K562 (cell line): ENCODE data around the gene ACTR1B. TPM values are rescaled to one million over a fixed set of nuclear protein-coding genes. Genes with fewer than 3 reads are reported as not detected.

ENCODE experiments used
- ARID2 ChIP-seq: fragments of 450-650 bp; IDR thresholded peaks from 2 replicates; pipeline ENCODE4 v1.6.1; 2017; ENCODE audit warnings: antibody characterized with exemption, mild to moderate bottlenecking
- BHLHE40 ChIP-seq: IDR thresholded peaks from 2 replicates; pipeline ENCODE4 v1.6.1; 2011; ENCODE audit warnings: low read length, improper control_type of control experiment
- EP300 ChIP-seq: IDR thresholded peaks from 2 replicates; pipeline ENCODE4 v1.6.1; 2012; ENCODE audit warnings: low read length, improper control_type of control experiment
- FOXJ3 ChIP-seq: sonication (generic); formaldehyde crosslinking; IDR thresholded peaks from 2 replicates; pipeline ENCODE4 v1.4.0; 2020; ENCODE audit warnings: mild to moderate bottlenecking, missing genetic modification reagents
- HNRNPLL ChIP-seq: fragments of 200-400 bp; formaldehyde crosslinking; IDR thresholded peaks from 2 replicates; pipeline ENCODE4 v1.6.1; 2017; ENCODE audit warnings: low read length, low read depth, mild to moderate bottlenecking; ENCODE audit not compliant: poor library complexity, severe bottlenecking
- RBFOX2 ChIP-seq: fragments of 200-400 bp; formaldehyde crosslinking; IDR thresholded peaks from 2 replicates; pipeline ENCODE4 v1.6.1; 2017; ENCODE audit warnings: low read depth, mild to moderate bottlenecking, low read length, moderate library complexity
- RFX1 ChIP-seq: fragments of 450-650 bp; IDR thresholded peaks from 2 replicates; pipeline ENCODE4 v1.6.1; 2016; ENCODE audit warnings: mild to moderate bottlenecking, moderate library complexity
- SMARCA4 ChIP-seq: fragments of 450-650 bp; IDR thresholded peaks from 2 replicates; pipeline ENCODE4 v1.6.1; 2016
- TBP ChIP-seq: optimal IDR thresholded peaks from 2 replicates; pipeline ENCODE3; 2011; ENCODE audit warnings: low read depth, low read length, improper control_type of control experiment
- TCF15 ChIP-seq: fragments of 250-450 bp; sonication (Bioruptor Pico); IDR thresholded peaks from 2 replicates; pipeline ENCODE4 v1.8.0; 2022; ENCODE audit warnings: moderate library complexity, mild to moderate bottlenecking, inconsistent platforms
- THAP7 ChIP-seq: fragments of 250-450 bp; sonication (Bioruptor Pico); IDR thresholded peaks from 2 replicates; pipeline ENCODE4 v1.5.0; 2021
- USF2 ChIP-seq: sonication (generic); formaldehyde crosslinking; IDR thresholded peaks from 2 replicates; pipeline ENCODE4 v1.5.0; 2020; ENCODE audit warnings: missing genetic modification reagents
- ZBTB40 ChIP-seq, 2 experiments: fragments of 450-650 bp in 1 of 2; sonication (generic) in 1 of 2; formaldehyde crosslinking in 1 of 2; IDR thresholded peaks; 2 replicates each; pipeline versions ENCODE4 v1.7.1 to v1.9.0; 2016 to 2022; ENCODE audit warnings: inconsistent platforms in 1 of 2, mild to moderate bottlenecking in 1 of 2, missing genetic modification reagents in 1 of 2
- ZBTB9 ChIP-seq: fragments of 450-650 bp; formaldehyde crosslinking; IDR thresholded peaks from 2 replicates; pipeline ENCODE4 v1.4.0; 2020; ENCODE audit warnings: mild to moderate bottlenecking, moderate library complexity
- ZNF212 ChIP-seq: fragments of 450-650 bp; formaldehyde crosslinking; IDR thresholded peaks from 2 replicates; pipeline ENCODE4 v1.4.0; 2020; ENCODE audit warnings: mild to moderate bottlenecking
- polyA plus RNA-seq, 8 experiments: library from polyadenylated mRNA; depleted of rRNA in 4 of 8; stranded (reverse) in 5 of 8; unstranded in 3 of 8; fragments of >200 nt; fragmentation: Nextera tagmentation in 2 of 8; fragmentation: Illumina TruSeq in 1 of 8; extraction: Ambion mirVana in 2 of 8; extraction: Trizol in 1 of 8; gene quantifications; 2 replicates each; pipeline versions ENCODE4 v1.2.1 to v1.2.3, GENCODE V29; 2011 to 2014; ENCODE audit warnings: inconsistent platforms in 1 of 8, missing spikeins in 1 of 8
- total RNA-seq, 7 experiments: library from RNA; depleted of rRNA in 6 of 7; stranded (reverse); fragments of >200 nt in 6 of 7; fragmentation: Illumina TruSeq in 2 of 7; extraction: Trizol in 2 of 7; gene quantifications; 2 replicates each; pipeline versions ENCODE4 v1.2.1 to v1.2.3, GENCODE V29; 2011 to 2021; ENCODE audit warnings: low replicate concordance in 1 of 7

The ACTR1B gene
- total and polyA plus RNA-seq, 9 of the 15 experiments (the other 6 are each of a cell fraction or from before 2014, with no cell fraction given) = 0.49 to 42.3 (median 22.5) TPM

GRCh38 chr2:97673182-97673914, 9.5 kb upstream of the ACTR1B start (continued):
- no peak for TF ChIP-seq ZNF212
- 0 out of 2 replicates have a peak, but pooled peaks have one; percentile 54 for TF ChIP-seq ZBTB9 (CRISPR knock-in tag)
- peak; percentile 57 for TF ChIP-seq BHLHE40
- no peak for TF ChIP-seq HNRNPLL
- TF ChIP-seq RBFOX2 = no peak
- TF ChIP-seq EP300 = peak; percentile 59; the same call in 1 of the 2 replicates
- no peak for TF ChIP-seq THAP7 (CRISPR knock-in tag)
- peak; percentile 52 for TF ChIP-seq TBP
- TF ChIP-seq ZBTB40 (IDR thresholded peaks at IDR 0.05) = no peak; the same call in 1 of the 2 replicates
- TF ChIP-seq ZBTB40 (CRISPR knock-in tag; IDR thresholded peaks at IDR 0.05) = no peak
- no peak for TF ChIP-seq RFX1
- no peak for TF ChIP-seq USF2 (CRISPR knock-in tag)
- TF ChIP-seq ARID2 = no peak
- TF ChIP-seq SMARCA4 = peak; percentile 35; the same call in 1 of the 2 replicates
- no peak for TF ChIP-seq FOXJ3 (CRISPR knock-in tag)
- no peak for TF ChIP-seq TCF15
